GM23338 (cell line): Measurements from ENCODE around the gene SLC1A3. TPM values are rescaled to one million over a fixed set of nuclear protein-coding genes. Genes with fewer than 3 reads are reported as not detected.

Experiments
- ATAC-seq: fragments of 200-7000 bp; cut with Tn5 transposase; 3 replicates; pipeline ENCODE4 v1.9.1; 2020
- DNase-seq: peaks from one replicate; pipeline ENCODE4 v3.0.0-alpha.2; 2015; ENCODE audit warnings: low spot score
- H2AFZ ChIP-seq: fragments of 200-600 bp; sonication (generic); 2 replicates; pipeline ENCODE4 v1.8.0; 2016; ENCODE audit warnings: antibody characterized with exemption, mild to moderate bottlenecking, moderate library complexity
- H3F3A ChIP-seq: fragments of 200-600 bp; sonication (generic); replicated peaks from 2 replicates; pipeline ENCODE4 v1.8.0; 2017; ENCODE audit warnings: antibody characterized with exemption, mixed run types, low read depth
- H3K27ac ChIP-seq: fragments of 200-600 bp; sonication (generic); 2 replicates; pipeline ENCODE4 v1.6.1; 2016; ENCODE audit warnings: low read depth
- H3K27me3 ChIP-seq: fragments of 200-600 bp; sonication (generic); 2 replicates; pipeline ENCODE4 v1.8.0; 2016; ENCODE audit warnings: mild to moderate bottlenecking, mixed run types, moderate library complexity; ENCODE audit not compliant: insufficient read depth
- H3K36me3 ChIP-seq: fragments of 200-600 bp; sonication (generic); 2 replicates; pipeline ENCODE4 v1.8.0; 2016; ENCODE audit warnings: mild to moderate bottlenecking; ENCODE audit not compliant: insufficient read depth
- H3K4me1 ChIP-seq: fragments of 200-600 bp; sonication (generic); 2 replicates; pipeline ENCODE4 v1.8.0; 2016; ENCODE audit warnings: mild to moderate bottlenecking, moderate library complexity; ENCODE audit not compliant: insufficient read depth
- H3K4me2 ChIP-seq: fragments of 200-600 bp; sonication (generic); 2 replicates; pipeline ENCODE4 v1.7.1; 2017; ENCODE audit warnings: mixed run types
- H3K4me3 ChIP-seq: fragments of 200-600 bp; sonication (generic); 2 replicates; pipeline ENCODE4 v1.6.1; 2016; ENCODE audit warnings: mixed run types
- H3K79me2 ChIP-seq: fragments of 200-600 bp; sonication (generic); replicated peaks from 2 replicates; pipeline ENCODE4 v1.8.0; 2017; ENCODE audit warnings: mild to moderate bottlenecking; ENCODE audit not compliant: insufficient read depth
- H3K9me2 ChIP-seq: fragments of 200-600 bp; sonication (generic); 2 replicates; pipeline ENCODE4 v1.8.0; 2017; ENCODE audit not compliant: insufficient read depth
- H4K20me1 ChIP-seq: fragments of 200-600 bp; sonication (generic); replicated peaks from 2 replicates; pipeline ENCODE4 v1.8.0; 2017; ENCODE audit warnings: mild to moderate bottlenecking; ENCODE audit not compliant: insufficient read depth
- H3K27ac Mint-ChIP-seq: 2 replicates; pipeline ENCODE4 v1.8.0; 2020; ENCODE audit warnings: inconsistent platforms, mild to moderate bottlenecking, moderate library complexity, mixed read lengths
- H3K27me3 Mint-ChIP-seq: 3 replicates; pipeline ENCODE4 v1.8.0; 2022; ENCODE audit warnings: low read depth, mild to moderate bottlenecking, moderate library complexity, mixed read lengths, inconsistent platforms; ENCODE audit not compliant: insufficient read depth, poor library complexity
- H3K36me3 Mint-ChIP-seq: 3 replicates; pipeline ENCODE4 v1.8.0; 2021; ENCODE audit warnings: low read depth, mild to moderate bottlenecking, inconsistent platforms, moderate library complexity, mixed read lengths
- H3K4me1 Mint-ChIP-seq: 3 replicates; pipeline ENCODE4 v1.8.0; 2020; ENCODE audit warnings: mild to moderate bottlenecking, inconsistent platforms, mixed read lengths
- H3K4me3 Mint-ChIP-seq: 3 replicates; pipeline ENCODE4 v1.8.0; 2021; ENCODE audit warnings: moderate library complexity, mild to moderate bottlenecking, inconsistent platforms, mixed read lengths
- H3K9me3 Mint-ChIP-seq: 3 replicates; pipeline ENCODE4 v1.8.0; 2020; ENCODE audit warnings: moderate library complexity, mild to moderate bottlenecking, inconsistent platforms, mixed read lengths
- ETS1 ChIP-seq: IDR thresholded peaks from 2 replicates; pipeline ENCODE4 v1.6.1; 2016; ENCODE audit warnings: antibody characterized with exemption
- EZH2phosphoT487 ChIP-seq: fragments of 200-600 bp; sonication (generic); IDR thresholded peaks from one replicate; pipeline ENCODE4 v1.8.1; 2018; ENCODE audit warnings: antibody characterized with exemption; ENCODE audit not compliant: unreplicated experiment
- JUNB ChIP-seq: IDR thresholded peaks from one replicate; pipeline ENCODE4 v1.6.1; 2016; ENCODE audit warnings: antibody characterized with exemption; ENCODE audit not compliant: unreplicated experiment
- NANOG ChIP-seq: IDR thresholded peaks from 2 replicates; pipeline ENCODE4 v1.6.1; 2016; ENCODE audit warnings: antibody characterized with exemption, borderline replicate concordance
- ZNF331 ChIP-seq: fragments of 250-450 bp; sonication (Bioruptor Pico); IDR thresholded peaks from 2 replicates; pipeline ENCODE4 v1.5.0; 2020; ENCODE audit warnings: low read depth, mild to moderate bottlenecking, moderate library complexity
- ZNF462 ChIP-seq: fragments of 250-450 bp; sonication (Bioruptor Pico); IDR thresholded peaks from 2 replicates; pipeline ENCODE4 v1.5.0; 2020; ENCODE audit warnings: mild to moderate bottlenecking, moderate library complexity
- polyA plus RNA-seq: library from polyadenylated mRNA; unstranded; fragments of >200 nt; fragmentation: Nextera tagmentation; extraction: Ambion mirVana; gene quantifications from 2 replicates; pipeline ENCODE4 v1.2.1, GENCODE V29; 2016
- total RNA-seq: library from RNA; depleted of rRNA; stranded (reverse); fragments of >200 nt; shearing (Covaris generic); gene quantifications from 2 replicates; pipeline ENCODE4 v1.2.3, GENCODE V29; 2014
- TF ChIP-seq, protein P1 (sequence below), 2 experiments: fragments of 200-600 bp in 1 of 2; sonication (generic) in 1 of 2; conservative IDR thresholded peaks; 2 replicates each; pipeline versions ENCODE4 v1.5.1 to v1.6.1; 2016 to 2017; ENCODE audit warnings: antibody characterized with exemption in 2 of 2, low read depth in 2 of 2, mild to moderate bottlenecking in 2 of 2, moderate library complexity in 1 of 2

SLC1A3 gene
- total and polyA plus RNA-seq, 2 experiments from 2014 or later: 29.0 to 40.7 TPM

- H3K4me2 ChIP-seq: no peak overlapping the region
These were observed 114.3 kb downstream of the SLC1A3 start for GRCh38 chr5:36720688-36721087.

GRCh38 chr5:36721664-36722235 is 115.3 kb downstream of the SLC1A3 start:
- no peaks in the 10 kb centered on the region for H3K36me3 ChIP-seq
- Mint-ChIP-seq H3K9me3 (no peaks in the 10 kb centered on the region), H3K27me3 (peaks cover 2% of the 10 kb centered on the region), H3K4me1 (peaks cover 10% of the 10 kb centered on the region), H3K36me3 (no peaks in the 10 kb centered on the region), H3K4me3 (no peak overlapping the region), H3K27ac (no peak overlapping the region)
- no peaks in the 10 kb centered on the region for H4K20me1 ChIP-seq
- H3K9me2 ChIP-seq: peaks cover 5% of the 10 kb centered on the region; the same call in 1 of the 2 replicates
- no peaks in the 10 kb centered on the region for H3K79me2 ChIP-seq
- H3K27ac ChIP-seq: no peak overlapping the region
- H3F3A ChIP-seq: no peaks in the 10 kb centered on the region
- H2AFZ ChIP-seq: no peak overlapping the region
- no peaks in the 10 kb centered on the region for H3K27me3 ChIP-seq
- ATAC-seq (no peak), DNase-seq (no peak)
- H3K4me3 ChIP-seq: no peak overlapping the region
- no peaks in the 10 kb centered on the region; the same call in 1 of the 2 replicates for H3K4me1 ChIP-seq
- H3K4me2 ChIP-seq: no peak overlapping the region
- TF ChIP-seq, protein P1, sequence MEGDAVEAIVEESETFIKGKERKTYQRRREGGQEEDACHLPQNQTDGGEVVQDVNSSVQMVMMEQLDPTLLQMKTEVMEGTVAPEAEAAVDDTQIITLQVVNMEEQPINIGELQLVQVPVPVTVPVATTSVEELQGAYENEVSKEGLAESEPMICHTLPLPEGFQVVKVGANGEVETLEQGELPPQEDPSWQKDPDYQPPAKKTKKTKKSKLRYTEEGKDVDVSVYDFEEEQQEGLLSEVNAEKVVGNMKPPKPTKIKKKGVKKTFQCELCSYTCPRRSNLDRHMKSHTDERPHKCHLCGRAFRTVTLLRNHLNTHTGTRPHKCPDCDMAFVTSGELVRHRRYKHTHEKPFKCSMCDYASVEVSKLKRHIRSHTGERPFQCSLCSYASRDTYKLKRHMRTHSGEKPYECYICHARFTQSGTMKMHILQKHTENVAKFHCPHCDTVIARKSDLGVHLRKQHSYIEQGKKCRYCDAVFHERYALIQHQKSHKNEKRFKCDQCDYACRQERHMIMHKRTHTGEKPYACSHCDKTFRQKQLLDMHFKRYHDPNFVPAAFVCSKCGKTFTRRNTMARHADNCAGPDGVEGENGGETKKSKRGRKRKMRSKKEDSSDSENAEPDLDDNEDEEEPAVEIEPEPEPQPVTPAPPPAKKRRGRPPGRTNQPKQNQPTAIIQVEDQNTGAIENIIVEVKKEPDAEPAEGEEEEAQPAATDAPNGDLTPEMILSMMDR (conservative IDR thresholded peaks at IDR 0.05; ENCODE audit: low read depth in 2 of 2): no peak
- TF ChIP-seq EZH2phosphoT487: no peak
- no peak for TF ChIP-seq ZNF331 (CRISPR knock-in tag)
- TF ChIP-seq ZNF462 (CRISPR knock-in tag): no peak

More at GRCh38 chr5:36720688-36721087, 114.3 kb downstream of the SLC1A3 start:
- TF ChIP-seq EZH2phosphoT487 (no peak), JUNB (no peak), ETS1 (no peak), ZNF331 (CRISPR knock-in tag) (no peak), NANOG (no peak)
- Histone ChIP-seq H4K20me1 (no peaks in the 10 kb centered on the region), H3K27me3 (no peaks in the 10 kb centered on the region), H3K4me3 (no peak overlapping the region), H3K36me3 (no peaks in the 10 kb centered on the region), H3K9me2 (peaks cover 5% of the 10 kb centered on the region; the same call in 1 of the 2 replicates), H3K79me2 (no peaks in the 10 kb centered on the region), H3K4me1 (no peaks in the 10 kb centered on the region; the same call in 1 of the 2 replicates), H3K27ac (no peak overlapping the region), H2AFZ (no peak overlapping the region), H3F3A (no peaks in the 10 kb centered on the region)
- Mint-ChIP-seq H3K9me3 (no peaks in the 10 kb centered on the region), H3K36me3 (no peaks in the 10 kb centered on the region), H3K4me3 (no peak overlapping the region), H3K27ac (no peak overlapping the region), H3K27me3 (no peaks in the 10 kb centered on the region), H3K4me1 (peaks cover 9% of the 10 kb centered on the region)
- ATAC-seq: no peak
- DNase-seq: no peak
